NCI-H2227 treated with DMSO at 0.1 percent for 48 hours (cell line): Measurements from ENCODE around the gene LRRK1.

Experiments
- DNase-seq: peaks from one replicate; lab custom pipeline; 2025; lab: John Stamatoyannopoulos, UW

The LRRK1 gene

GRCh38 chr15:100909989-100910955 is 8.9 kb upstream of the LRRK1 start:
- no peak for DNase-seq

DNA sequence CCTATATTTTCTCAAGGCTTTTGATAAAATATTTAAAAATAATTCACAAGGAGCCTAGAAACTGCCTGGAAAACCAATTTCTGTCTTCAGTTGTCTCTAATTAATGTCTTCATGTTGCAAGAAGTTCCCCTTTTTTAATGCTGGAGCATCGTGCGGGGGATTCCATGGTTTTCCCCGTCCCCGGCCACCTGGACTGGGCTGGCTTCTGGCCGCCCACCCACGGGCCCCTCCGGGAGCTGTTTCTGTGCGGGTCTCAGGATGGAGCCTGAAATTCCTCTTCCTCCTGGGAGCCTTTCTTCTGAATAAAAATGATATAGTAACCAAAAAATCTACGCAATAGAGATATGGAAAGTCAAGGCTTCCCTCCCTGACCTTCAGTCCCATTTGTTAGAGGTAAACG is 8.1 kb upstream of the LRRK1 start:
- no peak for DNase-seq

DNA sequence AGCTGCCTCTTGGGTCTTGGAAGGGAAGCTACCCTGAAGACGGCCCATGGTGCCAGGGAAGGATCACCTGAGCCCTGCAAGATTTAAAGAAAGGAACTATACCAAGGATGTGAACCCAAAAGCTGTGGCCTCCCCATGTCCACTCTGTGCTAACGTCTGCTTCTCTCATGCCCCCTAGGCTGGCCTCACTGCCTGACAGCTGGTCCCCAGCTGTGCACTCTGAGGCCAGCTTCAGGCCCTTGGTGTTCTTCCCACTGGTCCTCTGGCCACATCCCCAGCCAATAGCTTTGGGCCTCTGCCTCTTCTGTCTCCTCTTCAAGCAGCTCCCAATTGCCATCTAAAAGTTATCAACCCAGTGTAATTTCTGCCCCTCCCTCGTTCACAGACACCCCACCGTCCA is 5.2 kb upstream of the LRRK1 start:
- no peak for DNase-seq

GRCh38 chr15:100914876-100915275 is 4.3 kb upstream of the LRRK1 start:
- no peak for DNase-seq

- peak; percentile 7 for DNase-seq
Observed at GRCh38 chr15:100918034-100918689, 995 bp upstream of the LRRK1 start.

DNA sequence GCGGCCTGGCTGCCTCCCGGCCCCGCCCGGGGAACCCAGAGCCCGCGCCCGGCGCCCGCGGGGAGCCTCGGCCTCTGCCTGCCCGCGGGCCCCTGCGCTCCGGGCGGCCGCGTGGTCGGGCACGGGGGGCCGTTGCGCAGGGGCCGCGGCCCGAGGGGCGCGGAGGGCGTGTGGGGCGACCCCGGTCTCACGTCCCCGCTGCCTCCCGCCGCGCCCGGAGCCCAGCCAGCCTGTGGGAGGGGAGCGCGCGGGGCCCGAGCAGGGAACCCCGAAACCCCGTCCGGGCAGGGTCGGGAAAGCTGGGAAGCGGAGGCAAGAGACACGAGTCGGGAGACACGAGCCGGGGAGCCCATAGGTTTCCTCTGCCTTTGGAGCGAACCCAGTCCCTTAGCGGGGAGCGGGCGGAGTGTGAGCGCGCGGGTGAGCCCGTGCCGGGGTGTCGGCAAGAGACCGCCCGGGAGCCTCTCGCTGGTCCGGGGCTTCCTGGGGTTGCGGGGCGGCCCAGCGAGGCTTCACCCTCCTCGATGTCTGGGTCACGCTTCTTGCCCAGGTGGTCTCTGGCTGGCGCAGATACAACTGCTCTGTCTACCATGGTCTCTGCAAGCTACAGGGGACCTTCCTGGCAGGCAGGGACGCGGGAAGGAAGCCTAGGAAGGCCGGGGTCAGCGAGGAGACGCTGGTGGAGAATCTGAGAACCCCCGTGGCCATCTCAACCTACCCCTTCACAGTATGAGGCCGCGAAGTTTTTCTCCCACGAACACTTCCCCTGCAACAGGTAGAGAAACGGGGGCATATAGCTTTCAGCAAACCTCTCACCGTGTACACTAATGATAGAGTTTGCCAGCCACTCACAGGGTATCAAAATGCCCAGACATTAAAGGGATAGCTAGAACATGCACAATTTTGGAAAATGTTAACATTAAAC is 586 bp downstream of the LRRK1 start:
- DNase-seq = no peak

- DNase-seq = no peak
Observed at GRCh38 chr15:100920516-100921135, 1.5 kb downstream of the LRRK1 start.

DNA sequence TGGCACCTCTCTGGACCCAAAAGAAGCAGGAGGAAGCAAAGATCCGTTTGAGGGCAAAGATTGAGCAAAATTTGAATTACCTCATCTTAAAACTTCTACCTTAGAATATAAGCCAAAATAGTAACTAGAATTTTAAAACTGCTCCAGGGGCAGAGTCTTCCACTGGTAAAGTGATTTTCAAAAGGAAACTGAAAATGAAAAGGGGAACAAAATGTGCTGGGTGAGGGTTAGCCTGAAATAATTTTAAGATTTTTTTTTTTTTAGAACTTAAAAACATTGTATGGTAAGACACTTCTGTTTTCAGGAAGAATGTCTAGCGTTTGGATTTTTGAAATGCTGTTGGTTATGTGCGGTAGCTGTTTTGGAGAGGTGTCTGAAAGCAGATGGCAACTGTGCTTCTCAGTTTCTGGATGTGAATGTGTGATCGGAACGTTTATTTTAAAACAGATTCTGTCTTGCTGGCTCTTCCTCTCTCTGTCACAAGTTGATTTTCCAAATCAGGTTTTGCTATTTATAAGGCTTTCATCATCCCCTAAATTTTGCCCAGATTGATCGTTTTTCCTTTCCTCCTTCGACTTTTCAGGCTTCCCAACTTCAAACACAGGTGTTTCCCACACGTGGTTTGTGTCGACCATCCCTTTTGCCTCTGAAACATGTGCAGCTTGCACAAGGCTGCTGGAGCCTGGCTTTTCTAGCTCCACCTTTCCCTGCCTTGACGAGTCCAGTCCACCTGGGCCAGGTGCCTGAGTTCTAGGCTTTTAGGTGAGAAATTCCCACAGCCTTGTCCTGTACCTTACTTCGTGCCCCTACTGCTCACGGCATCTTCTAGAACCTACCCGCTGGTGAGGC is 3.3 kb downstream of the LRRK1 start:
- no peak for DNase-seq

GRCh38 chr15:100923076-100923475 is 3.9 kb downstream of the LRRK1 start:
- no peak for DNase-seq

DNA sequence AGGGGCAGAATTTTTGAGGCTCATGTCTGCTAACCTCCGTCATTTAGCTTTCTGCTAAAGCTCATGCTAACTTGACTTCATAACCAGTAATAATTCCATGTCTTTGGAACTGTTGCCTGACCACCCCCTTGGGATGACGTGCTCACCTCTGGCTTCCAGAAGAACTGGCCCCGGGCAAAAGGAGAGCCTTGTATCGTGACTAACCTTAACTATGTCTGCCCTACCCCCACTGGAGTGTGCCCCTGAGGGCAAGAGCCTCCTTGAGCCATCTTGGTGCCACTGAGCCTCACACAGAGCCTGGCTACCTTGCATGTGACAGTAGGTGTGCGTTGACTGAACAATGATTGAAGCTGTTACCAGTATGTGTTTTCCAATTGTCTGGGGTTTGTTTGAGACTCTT is 4.7 kb downstream of the LRRK1 start:
- no peak for DNase-seq

DNA sequence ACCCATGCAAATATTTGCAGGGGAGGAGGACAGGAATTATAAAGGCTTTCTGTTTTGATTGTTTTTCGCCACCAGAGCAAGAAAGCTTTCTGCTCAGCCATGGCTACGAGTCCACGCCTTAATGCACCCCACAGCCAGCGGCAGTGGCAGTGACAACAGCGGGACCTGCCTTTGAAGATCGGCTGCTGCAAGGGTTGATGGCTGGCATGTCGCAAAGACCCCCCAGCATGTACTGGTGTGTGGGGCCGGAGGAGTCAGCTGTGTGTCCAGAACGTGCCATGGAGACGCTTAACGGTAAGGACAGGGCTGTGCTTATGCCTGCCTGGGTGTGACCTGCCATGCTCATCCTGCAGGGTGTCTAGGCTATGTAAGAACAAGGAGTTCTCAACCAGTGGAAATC is 5.3 kb downstream of the LRRK1 start:
- DNase-seq = no peak

GRCh38 chr15:100925480-100925879 is 6.3 kb downstream of the LRRK1 start:
- no peak for DNase-seq

- DNase-seq = no peak
Observed at GRCh38 chr15:100926258-100926657, 7.1 kb downstream of the LRRK1 start.

- no peak for DNase-seq
Observed at GRCh38 chr15:100926971-100927756, 8.0 kb downstream of the LRRK1 start.

DNA sequence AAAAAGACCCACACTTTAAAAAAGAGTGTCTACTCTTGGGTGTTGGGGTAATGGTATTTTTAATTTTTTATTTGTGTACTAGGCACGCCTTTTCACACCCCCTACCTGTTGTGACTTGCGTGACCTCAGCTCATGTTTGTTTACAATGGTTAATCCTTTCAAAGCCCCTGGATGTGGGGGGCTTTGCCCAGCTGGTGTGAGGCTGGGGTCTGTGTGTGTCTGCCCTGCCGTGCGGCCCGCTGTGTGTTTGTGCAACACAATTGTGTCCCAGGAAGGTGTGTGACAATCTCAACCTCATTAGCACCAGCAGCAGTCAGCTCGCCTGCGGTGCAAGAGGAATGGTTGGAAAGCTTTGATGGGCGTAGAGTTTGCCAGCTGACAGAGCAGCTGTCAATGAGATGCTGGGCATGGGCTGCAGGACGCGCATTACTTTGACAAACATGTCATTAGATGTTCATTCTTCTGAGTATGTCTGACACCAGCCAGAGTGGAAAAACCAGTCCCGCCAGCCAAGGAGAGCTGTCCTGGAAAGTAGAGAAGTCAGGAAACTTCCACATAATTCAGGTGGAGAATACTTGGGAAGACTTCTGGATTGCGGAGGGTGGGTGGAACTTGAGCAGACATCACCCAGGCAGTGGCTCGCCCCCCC is 9.6 kb downstream of the LRRK1 start:
- DNase-seq = no peak

- no peak for DNase-seq
Observed at GRCh38 chr15:100929641-100930042, 10.5 kb downstream of the LRRK1 start.

- DNase-seq = no peak
Observed at GRCh38 chr15:100930306-100930848, 11.2 kb downstream of the LRRK1 start.

DNA sequence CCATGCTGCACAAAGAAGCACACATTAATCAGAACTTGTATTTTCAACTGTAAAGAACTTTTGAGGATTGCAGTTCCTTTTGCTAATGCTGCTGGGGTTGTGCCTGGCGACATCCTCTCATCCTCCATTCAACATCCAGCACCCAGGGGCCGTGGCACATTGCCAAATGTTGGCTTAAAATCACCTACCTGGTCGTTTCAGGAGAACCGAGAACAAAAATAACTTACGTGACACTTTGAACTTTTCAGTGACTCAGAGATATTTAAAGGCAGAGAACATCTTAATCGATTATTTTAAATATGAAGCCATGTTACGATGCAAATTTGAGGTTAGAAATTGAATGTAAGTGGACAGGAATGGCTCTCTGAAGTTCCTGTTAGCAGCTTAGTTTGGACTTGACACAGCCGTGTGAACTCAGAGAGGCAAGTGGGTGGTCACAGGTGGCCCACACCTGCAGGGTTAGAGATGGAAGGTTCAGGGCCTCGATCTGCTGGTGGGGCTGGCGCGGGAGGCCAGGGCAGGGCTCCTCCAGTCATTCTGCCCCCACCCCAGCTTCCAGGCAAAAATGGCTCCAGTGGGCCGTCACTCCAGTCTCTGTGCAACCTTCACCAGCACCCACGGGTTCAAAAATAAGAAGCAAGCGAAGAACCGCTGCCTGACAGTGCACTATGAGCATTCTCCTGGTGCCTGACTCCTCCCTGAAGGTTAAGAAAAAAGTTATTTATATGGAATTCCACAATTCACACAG is 12.2 kb downstream of the LRRK1 start:
- no peak for DNase-seq
